Loucy (cell line): Measurements from ENCODE around the gene IDI2.

Source experiments
- H2AFZ ChIP-seq: fragments of 200-600 bp; sonication (generic); 2 replicates; pipeline ENCODE4 v1.6.0; 2016; ENCODE audit warnings: antibody characterized with exemption, mild to moderate bottlenecking, low read length, moderate library complexity
- H3F3A ChIP-seq: fragments of 200-600 bp; 2 replicates; pipeline ENCODE4 v1.6.0; 2016; ENCODE audit warnings: antibody characterized with exemption, low read depth, mild to moderate bottlenecking
- H3K27me3 ChIP-seq: fragments of 200-600 bp; sonication (generic); 2 replicates; pipeline ENCODE4 v1.6.1; 2014; ENCODE audit warnings: low read length, mild to moderate bottlenecking; ENCODE audit not compliant: insufficient read depth, poor library complexity, severe bottlenecking
- H3K36me3 ChIP-seq: fragments of 200-600 bp; sonication (generic); 2 replicates; pipeline ENCODE4 v1.6.1; 2016; ENCODE audit warnings: low read length; ENCODE audit not compliant: insufficient read depth
- H3K4me1 ChIP-seq: fragments of 200-600 bp; sonication (generic); 2 replicates; pipeline ENCODE4 v1.5.1; 2014; ENCODE audit warnings: low read length, mild to moderate bottlenecking; ENCODE audit not compliant: insufficient read depth, poor library complexity, severe bottlenecking
- H3K4me2 ChIP-seq: fragments of 200-600 bp; sonication (generic); 2 replicates; pipeline ENCODE4 v1.6.0; 2014; ENCODE audit warnings: antibody characterized with exemption, low read length, low read depth, mild to moderate bottlenecking; ENCODE audit not compliant: poor library complexity, severe bottlenecking
- H3K4me3 ChIP-seq: fragments of 200-600 bp; sonication (generic); 2 replicates; pipeline ENCODE4 v1.5.1; 2014; ENCODE audit warnings: low read length, mild to moderate bottlenecking, mixed read lengths; ENCODE audit not compliant: poor library complexity, severe bottlenecking
- H3K79me2 ChIP-seq: fragments of 200-600 bp; sonication (generic); 2 replicates; pipeline ENCODE4 v1.6.1; 2014; ENCODE audit warnings: low read length; ENCODE audit not compliant: insufficient read depth
- H3K9ac ChIP-seq: fragments of 200-600 bp; sonication (generic); 2 replicates; pipeline ENCODE4 v1.6.0; 2014; ENCODE audit warnings: mild to moderate bottlenecking, low read depth, low read length, moderate library complexity; ENCODE audit not compliant: poor library complexity, severe bottlenecking
- H3K9me2 ChIP-seq: fragments of 200-600 bp; sonication (generic); replicated peaks from 2 replicates; pipeline ENCODE4 v1.6.1; 2016; ENCODE audit warnings: low read depth, low read length, mixed read lengths
- H3K9me3 ChIP-seq: fragments of 200-600 bp; sonication (generic); 2 replicates; pipeline ENCODE4 v1.6.1; 2014; ENCODE audit warnings: mild to moderate bottlenecking, antibody characterized with exemption, low read length, low read depth; ENCODE audit not compliant: insufficient read depth
- H4K20me1 ChIP-seq: fragments of 200-600 bp; sonication (generic); 2 replicates; pipeline ENCODE4 v1.6.0; 2014; ENCODE audit warnings: antibody characterized with exemption, low read length, mild to moderate bottlenecking; ENCODE audit not compliant: insufficient read depth, poor library complexity, severe bottlenecking
- EZH2phosphoT487 ChIP-seq: fragments of 200-600 bp; IDR thresholded peaks from 2 replicates; pipeline ENCODE4 v1.6.1; 2018; ENCODE audit warnings: antibody characterized with exemption, mild to moderate bottlenecking, moderate library complexity, borderline replicate concordance
- TF ChIP-seq, protein P1 (sequence below): fragments of 200-600 bp; sonication (generic); conservative IDR thresholded peaks from 2 replicates; pipeline ENCODE4 v1.5.1; 2014; ENCODE audit warnings: mild to moderate bottlenecking, antibody characterized with exemption, low read length

Gene IDI2

GRCh38 chr10:980468-981093, 45.1 kb downstream of the IDI2 start:
- Histone ChIP-seq H3K4me3 (no peak overlapping the region), H2AFZ (no peak overlapping the region), H3K4me2 (no peak overlapping the region), H3K36me3 (no peaks in the 10 kb centered on the region), H3K4me1 (no peaks in the 10 kb centered on the region), H3K79me2 (no peaks in the 10 kb centered on the region), H3K9me3 (peaks cover 23% of the 10 kb centered on the region; the same call in 1 of the 2 replicates), H3F3A (no peaks in the 10 kb centered on the region), H3K27me3 (no peaks in the 10 kb centered on the region), H3K9ac (no peak overlapping the region), H4K20me1 (no peaks in the 10 kb centered on the region), H3K9me2 (no peaks in the 10 kb centered on the region)
- TF ChIP-seq, protein P1, sequence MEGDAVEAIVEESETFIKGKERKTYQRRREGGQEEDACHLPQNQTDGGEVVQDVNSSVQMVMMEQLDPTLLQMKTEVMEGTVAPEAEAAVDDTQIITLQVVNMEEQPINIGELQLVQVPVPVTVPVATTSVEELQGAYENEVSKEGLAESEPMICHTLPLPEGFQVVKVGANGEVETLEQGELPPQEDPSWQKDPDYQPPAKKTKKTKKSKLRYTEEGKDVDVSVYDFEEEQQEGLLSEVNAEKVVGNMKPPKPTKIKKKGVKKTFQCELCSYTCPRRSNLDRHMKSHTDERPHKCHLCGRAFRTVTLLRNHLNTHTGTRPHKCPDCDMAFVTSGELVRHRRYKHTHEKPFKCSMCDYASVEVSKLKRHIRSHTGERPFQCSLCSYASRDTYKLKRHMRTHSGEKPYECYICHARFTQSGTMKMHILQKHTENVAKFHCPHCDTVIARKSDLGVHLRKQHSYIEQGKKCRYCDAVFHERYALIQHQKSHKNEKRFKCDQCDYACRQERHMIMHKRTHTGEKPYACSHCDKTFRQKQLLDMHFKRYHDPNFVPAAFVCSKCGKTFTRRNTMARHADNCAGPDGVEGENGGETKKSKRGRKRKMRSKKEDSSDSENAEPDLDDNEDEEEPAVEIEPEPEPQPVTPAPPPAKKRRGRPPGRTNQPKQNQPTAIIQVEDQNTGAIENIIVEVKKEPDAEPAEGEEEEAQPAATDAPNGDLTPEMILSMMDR, result no peak
- TF ChIP-seq EZH2phosphoT487, result no peak

- Histone ChIP-seq H3K27me3 (no peaks in the 10 kb centered on the region), H4K20me1 (no peaks in the 10 kb centered on the region), H3K79me2 (no peaks in the 10 kb centered on the region), H3K9me2 (no peaks in the 10 kb centered on the region), H3F3A (no peaks in the 10 kb centered on the region), H3K36me3 (no peaks in the 10 kb centered on the region), H3K9me3 (peaks cover 23% of the 10 kb centered on the region; the same call in 1 of the 2 replicates), H3K4me2 (no peak overlapping the region), H3K4me1 (no peaks in the 10 kb centered on the region), H3K9ac (no peak overlapping the region), H2AFZ (no peak overlapping the region), H3K4me3 (no peak overlapping the region)
- no peak for TF ChIP-seq EZH2phosphoT487
- TF ChIP-seq, protein P1, result no peak
Measured at GRCh38 chr10:978826-979421, 46.7 kb downstream of the IDI2 start.

GRCh38 chr10:976316-976715, 49.3 kb downstream of the IDI2 start:
- no peaks in the 10 kb centered on the region for H3K9me2 ChIP-seq
- no peak overlapping the region for H2AFZ ChIP-seq
- H3K4me1 ChIP-seq, result no peaks in the 10 kb centered on the region
- no peak overlapping the region for H3K9ac ChIP-seq
- no peaks in the 10 kb centered on the region for H3K36me3 ChIP-seq
- H3K4me3 ChIP-seq, result no peak overlapping the region
- no peaks in the 10 kb centered on the region for H3K27me3 ChIP-seq
- no peaks in the 10 kb centered on the region for H3F3A ChIP-seq
- H3K4me2 ChIP-seq, result no peak overlapping the region
- no peak for TF ChIP-seq EZH2phosphoT487
- TF ChIP-seq, protein P1, result no peak
- no peaks in the 10 kb centered on the region for H3K79me2 ChIP-seq
- no peaks in the 10 kb centered on the region for H4K20me1 ChIP-seq
- peaks cover 23% of the 10 kb centered on the region; the same call in 1 of the 2 replicates for H3K9me3 ChIP-seq
